ENCODE measurements around the gene ABHD5. TPM values are rescaled to one million over a fixed set of nuclear protein-coding genes. Genes with fewer than 3 reads are reported as not detected.
A peak's percentile ranks its signal among the peaks of the same experiment; 100 is the strongest.

ABHD5 gene
- total and polyA plus RNA-seq, 2 of the 8 experiments (the other 6 are each of a cell fraction or from before 2014, with no cell fraction given): 10.5 to 16.4 TPM

GRCh38 chr3:43774799-43775198 is 84.1 kb downstream of the ABHD5 start:
- ChIA-PET POLR2A (ENCODE audit: partially characterized antibody) (no interaction called here), CTCF (ENCODE audit: partially characterized antibody) (no interaction called here)
- no peak overlapping the region for H2BK15ac ChIP-seq (ENCODE audit: low read length)
- no peak overlapping the region for H3K27ac ChIP-seq (ENCODE audit: low read depth, low read length)
- no peak for TF ChIP-seq BACH1 (IDR thresholded peaks at IDR 0.05; ENCODE audit: low read length)
- no peak for TF ChIP-seq SAP30 (IDR thresholded peaks at IDR 0.05; ENCODE audit: insufficient read depth, insufficient replicate concordance, low read length)
- TF ChIP-seq RBBP5 (IDR thresholded peaks at IDR 0.05; ENCODE audit: borderline replicate concordance, low read depth, low read length): no peak
- no peak for TF ChIP-seq RNF2 (IDR thresholded peaks at IDR 0.05; ENCODE audit: borderline replicate concordance, low read depth, low read length, missing control alignments, poor library complexity, severe bottlenecking)
- no peak for TF ChIP-seq EZH2 (IDR thresholded peaks at IDR 0.05; ENCODE audit: low read depth, low read length, severe bottlenecking)
- TF ChIP-seq EGR1 (IDR thresholded peaks at IDR 0.05; ENCODE audit: borderline replicate concordance, low read depth, low read length): no peak
- no peak for TF ChIP-seq TAF1 (IDR thresholded peaks at IDR 0.05; ENCODE audit: low read depth, low read length)
- no peak for TF ChIP-seq POU5F1 (IDR thresholded peaks at IDR 0.05; ENCODE audit: low read depth, low read length)
- no peak overlapping the region for H2BK5ac ChIP-seq (ENCODE audit: low read depth, low read length)
- no peak overlapping the region for H3K9ac ChIP-seq (replicated peaks in 1 of 4; ENCODE audit: extremely low read depth in 1 of 4, low read depth in 3 of 4, low read length in 3 of 4)
- no peak overlapping the region for H4K91ac ChIP-seq (replicated peaks; ENCODE audit: insufficient read length, low read length)
- H2AFZ ChIP-seq (ENCODE audit: low read length): no peak overlapping the region
- DNase-seq (ENCODE audit: low read depth in 1 of 2, low spot score in 2 of 2): no peak
- no peak overlapping the region for H3K18ac ChIP-seq (ENCODE audit: extremely low read depth, low read length)
- H4K5ac ChIP-seq (ENCODE audit: insufficient read length, low read depth, low read length): no peak overlapping the region
- 92% methylated on average over 4 of the region's 4 CpGs; no CpG with 5 or more reads in 1 of the 2 experiments for WGBS, 2 experiments (ENCODE audit: extremely low coverage in 1 of 2, insufficient coverage in 1 of 2, insufficient read length in 1 of 2, insufficient replicate concordance in 2 of 2, low coverage in 1 of 2, low lambda C conversion rate in 2 of 2, missing lambda C conversion rate in 1 of 2)
- no peak overlapping the region for H2BK120ac ChIP-seq (replicated peaks; ENCODE audit: low read depth, low read length)
- no peaks in the 10 kb centered on the region for H4K20me1 ChIP-seq (replicated peaks in 1 of 2; ENCODE audit: control insufficient read depth in 1 of 2, insufficient read depth in 2 of 2, low read length in 2 of 2)
- H3K23ac ChIP-seq (ENCODE audit: insufficient read length): no peak overlapping the region
- H2BK20ac ChIP-seq (ENCODE audit: low read length): no peak overlapping the region
- 0 out of 2 replicates have a peak overlapping the region, but pooled peaks have one; percentile 32 for H2AK5ac ChIP-seq (ENCODE audit: low read depth, low read length)
- no peaks in the 10 kb centered on the region; the same call in 1 of the 2 replicates for H3K23me2 ChIP-seq (ENCODE audit: low read depth, low read length)
- no peak overlapping the region for H3K4ac ChIP-seq (replicated peaks; ENCODE audit: insufficient read length, low read depth, low read length)
- peaks cover 0 to 7% (median 1%) of the 10 kb centered on the region in 4 experiments; a peak in 2 of 7 replicates for H3K4me1 ChIP-seq (replicated peaks in 1 of 4; ENCODE audit: control insufficient read depth in 3 of 4, insufficient read depth in 4 of 4, low read length in 3 of 4)
- no peak for FAIRE-seq
- H4K8ac ChIP-seq (ENCODE audit: extremely low read depth, insufficient read depth, low read length): no peak overlapping the region; the same call in 1 of the 2 replicates
- H3K4me2 ChIP-seq (ENCODE audit: insufficient read depth in 1 of 2, low read depth in 2 of 2, low read length in 2 of 2): no peak overlapping the region
- H3K79me2 ChIP-seq (ENCODE audit: control insufficient read depth in 1 of 2, insufficient read depth in 2 of 2, low read length in 2 of 2): no peaks in the 10 kb centered on the region
- no peak overlapping the region for H3K14ac ChIP-seq (ENCODE audit: insufficient read length)
- no peak overlapping the region for H2BK12ac ChIP-seq (ENCODE audit: low read depth, low read length)
- peaks cover 0 to 2% (median 0%) of the 10 kb centered on the region in 4 experiments; a peak in 3 of 7 replicates for H3K27me3 ChIP-seq (replicated peaks in 1 of 4; ENCODE audit: control insufficient read depth in 3 of 4, extremely low read depth in 1 of 4, insufficient read depth in 3 of 4, low read length in 3 of 4)
- no peaks in the 10 kb centered on the region for H3K79me1 ChIP-seq (ENCODE audit: low read depth, low read length)
- H3K9me3 ChIP-seq (ENCODE audit: insufficient read depth in 2 of 2, low read depth in 1 of 2, low read length in 1 of 2): peaks cover 0 to 3% of the 10 kb centered on the region in 2 experiments; a peak in 1 of 4 replicates
- H3K56ac ChIP-seq (replicated peaks; ENCODE audit: insufficient read length, low read depth, low read length): no peak overlapping the region
- H3K36me3 ChIP-seq (ENCODE audit: control insufficient read depth in 2 of 4, insufficient read depth in 4 of 4, low read length in 3 of 4): no peaks in the 10 kb centered on the region
- no peak overlapping the region for H3K4me3 ChIP-seq (ENCODE audit: extremely low read depth in 1 of 4, insufficient read depth in 2 of 4, low read depth in 3 of 4, low read length in 4 of 4)
